IMR-90 (cell line): Measurements from ENCODE around the gene TAF1A. TPM values are rescaled to one million over a fixed set of nuclear protein-coding genes. Genes with fewer than 3 reads are reported as not detected.

ENCODE experiments used
- ATAC-seq: fragments of 200-7000 bp; cut with Tn5 transposase; 2 replicates; pipeline ENCODE4 v1.9.1; 2020; ENCODE audit warnings: low read depth, mild to moderate bottlenecking, moderate library complexity
- BruUV-seq: library from RNA; stranded (reverse); fragments of 400-500 nt; replicated peaks from 2 replicates; lab custom pipeline; 2021; lab: Mats Ljungman, UMichigan
- CTCF ChIA-PET: fragments of 300-600 bp; formaldehyde crosslinking; extraction: SDS; loops from one replicate; lab custom pipeline; 2021; ENCODE audit warnings: antibody characterized with exemption; lab: Yijun Ruan, JAX
- POLR2A ChIA-PET: fragments of 300-600 bp; sonication (Branson Sonifier 250); formaldehyde crosslinking; loops from one replicate; lab custom pipeline; 2022; ENCODE audit warnings: antibody characterized with exemption; ENCODE audit not compliant: unreplicated experiment; lab: Charles Lee
- DNase-seq: peaks from one replicate; pipeline ENCODE4 v3.0.0; 2013
- H2AFZ ChIP-seq: replicated peaks from 2 replicates; pipeline ENCODE3; 2013; ENCODE audit warnings: low read length, mild to moderate bottlenecking; ENCODE audit not compliant: poor library complexity
- H2AK5ac ChIP-seq: 2 replicates; pipeline ENCODE4 v1.6.1; 2013; ENCODE audit warnings: low read depth, low read length, inconsistent platforms
- H2AK9ac ChIP-seq: replicated peaks from 2 replicates; pipeline ENCODE3; 2013; ENCODE audit warnings: mild to moderate bottlenecking, low read depth, low read length, moderate library complexity; ENCODE audit not compliant: poor library complexity
- H2BK120ac ChIP-seq: 2 replicates; pipeline ENCODE4 v1.6.1; 2013; ENCODE audit warnings: low read depth, low read length, inconsistent platforms
- H2BK15ac ChIP-seq: 3 replicates; pipeline ENCODE4 v1.6.1; 2013; ENCODE audit warnings: low read depth, low read length, inconsistent platforms
- H2BK20ac ChIP-seq: 2 replicates; pipeline ENCODE4 v1.6.1; 2013; ENCODE audit warnings: low read depth, mild to moderate bottlenecking, inconsistent platforms, low read length, moderate library complexity
- H2BK5ac ChIP-seq: 2 replicates; pipeline ENCODE4 v1.6.1; 2013; ENCODE audit warnings: mild to moderate bottlenecking, low read depth, low read length, inconsistent platforms; ENCODE audit not compliant: poor library complexity, severe bottlenecking
- H3K14ac ChIP-seq: replicated peaks from 2 replicates; pipeline ENCODE4 v1.6.1; 2013; ENCODE audit warnings: low read depth, low read length, inconsistent platforms
- H3K18ac ChIP-seq: 2 replicates; pipeline ENCODE4 v1.6.1; 2013; ENCODE audit warnings: low read depth, low read length, control low read depth
- H3K23ac ChIP-seq: 2 replicates; pipeline ENCODE4 v1.6.1; 2013; ENCODE audit warnings: low read depth, low read length, inconsistent platforms
- H3K27ac ChIP-seq: 2 replicates; pipeline ENCODE4 v1.5.1; 2013; ENCODE audit warnings: mild to moderate bottlenecking, control low read depth, low read length; ENCODE audit not compliant: insufficient read depth
- H3K27me3 ChIP-seq: 2 replicates; pipeline ENCODE4 v1.6.1; 2013; ENCODE audit warnings: low read length; ENCODE audit not compliant: control insufficient read depth, insufficient read depth
- H3K36me3 ChIP-seq: 2 replicates; pipeline ENCODE4 v1.6.1; 2013; ENCODE audit warnings: low read length, mixed read lengths; ENCODE audit not compliant: control insufficient read depth, insufficient read depth
- H3K4ac ChIP-seq: 2 replicates; pipeline ENCODE4 v1.6.1; 2013; ENCODE audit warnings: low read depth, low read length, inconsistent platforms
- H3K4me1 ChIP-seq: 2 replicates; pipeline ENCODE4 v1.6.1; 2013; ENCODE audit warnings: low read length, mixed read lengths; ENCODE audit not compliant: control insufficient read depth, insufficient read depth
- H3K4me2 ChIP-seq: 2 replicates; pipeline ENCODE4 v1.6.1; 2013; ENCODE audit warnings: low read depth, mild to moderate bottlenecking, control low read depth, low read length, moderate library complexity
- H3K4me3 ChIP-seq: 2 replicates; pipeline ENCODE4 v1.5.1; 2013; ENCODE audit warnings: low read depth, mild to moderate bottlenecking, control low read depth, low read length, moderate library complexity; ENCODE audit not compliant: insufficient read depth
- H3K56ac ChIP-seq: 2 replicates; pipeline ENCODE4 v1.6.1; 2013; ENCODE audit warnings: low read length, inconsistent platforms; ENCODE audit not compliant: insufficient read depth; ENCODE audit errors: extremely low read depth
- H3K79me1 ChIP-seq, 2 experiments: 2 replicates each; pipeline ENCODE4 v1.6.1; 2013; ENCODE audit warnings: low read length in 2 of 2, inconsistent platforms in 1 of 2, low read depth in 1 of 2
- H3K9ac ChIP-seq: 2 replicates; pipeline ENCODE4 v1.6.1; 2013; ENCODE audit warnings: low read depth, low read length, control low read depth
- H3K9me1 ChIP-seq: 2 replicates; pipeline ENCODE4 v1.6.1; 2013; ENCODE audit warnings: low read length, inconsistent platforms; ENCODE audit not compliant: insufficient read depth
- H3K9me3 ChIP-seq: 2 replicates; pipeline ENCODE4 v1.6.1; 2013; ENCODE audit warnings: low read length; ENCODE audit not compliant: control insufficient read depth, insufficient read depth
- H4K20me1 ChIP-seq: 2 replicates; pipeline ENCODE4 v1.6.1; 2013; ENCODE audit warnings: low read length, inconsistent platforms; ENCODE audit not compliant: insufficient read depth
- H4K5ac ChIP-seq: 2 replicates; pipeline ENCODE4 v1.6.1; 2013; ENCODE audit warnings: mild to moderate bottlenecking, low read depth, low read length, control low read depth
- H4K8ac ChIP-seq, 2 experiments: 2 replicates each; pipeline ENCODE4 v1.6.1; 2013; ENCODE audit warnings: low read depth in 2 of 2, low read length in 2 of 2, control low read depth in 1 of 2, inconsistent platforms in 1 of 2
- H4K91ac ChIP-seq: 2 replicates; pipeline ENCODE4 v1.6.1; 2013; ENCODE audit warnings: low read depth, low read length, inconsistent platforms; ENCODE audit not compliant: insufficient read depth
- BHLHE40 ChIP-seq: fragments of 150-350 bp; IDR thresholded peaks from 2 replicates; pipeline ENCODE4 v1.6.1; 2016; ENCODE audit warnings: mild to moderate bottlenecking, low read depth, low read length
- CHD1 ChIP-seq: IDR thresholded peaks from 2 replicates; pipeline ENCODE4 v1.6.1; 2012; ENCODE audit warnings: low read depth, low read length, improper control_type of control experiment
- CTCF ChIP-seq: conservative IDR thresholded peaks from 2 replicates; pipeline ENCODE4 v1.5.1; 2012; ENCODE audit warnings: mild to moderate bottlenecking, low read depth, low read length, improper control_type of control experiment
- MAZ ChIP-seq: IDR thresholded peaks from 2 replicates; pipeline ENCODE4 v1.6.1; 2012; ENCODE audit warnings: low read depth, mild to moderate bottlenecking, low read length, improper control_type of control experiment, moderate library complexity, borderline replicate concordance
- RCOR1 ChIP-seq: IDR thresholded peaks from 2 replicates; pipeline ENCODE4 v1.6.1; 2012; ENCODE audit warnings: mild to moderate bottlenecking, low read length, improper control_type of control experiment; ENCODE audit not compliant: insufficient replicate concordance
- RFX5 ChIP-seq: IDR thresholded peaks from 2 replicates; pipeline ENCODE4 v1.8.0; 2012; ENCODE audit warnings: low read depth, mild to moderate bottlenecking, low read length, moderate library complexity
- USF2 ChIP-seq: fragments of 150-350 bp; IDR thresholded peaks from 2 replicates; pipeline ENCODE4 v1.6.1; 2017; ENCODE audit warnings: mild to moderate bottlenecking, antibody characterized with exemption, low read length, low read depth
- WGBS, 2 experiments: methylation state at CpG; one replicate each; pipeline versions ENCODE4 v1.1.5 to v1.1.7; 2013; ENCODE audit warnings: missing lambda C conversion rate in 2 of 2; ENCODE audit not compliant: insufficient read length in 1 of 2; ENCODE audit errors: extremely low coverage in 2 of 2; 5-methylcytosine and 5-hydroxymethylcytosine counted together
- dilution Hi-C: fragments of 300-500 bp; cut with HindIII; formaldehyde crosslinking; loops from one replicate; pipeline ENCODE4 v1.14.3; 2018; ENCODE audit warnings: low sequenced_read_pairs; ENCODE audit not compliant: unreplicated experiment
- in situ Hi-C: fragments of 300-500 bp; cut with MboI; formaldehyde crosslinking; loops from 3 replicates; pipeline ENCODE4 v1.14.3; 2019; ENCODE audit warnings: low sequenced_read_pairs, inconsistent platforms, mixed read lengths
- intact Hi-C: fragments of 100-400 bp; cut with micrococcal nuclease; formaldehyde crosslinking; loops from 2 replicates; pipeline ENCODE4 v1.10.0; 2022
- polyA plus RNA-seq, 3 experiments: library from polyadenylated mRNA; depleted of rRNA; stranded (reverse); fragments of >200 nt; gene quantifications; 2 replicates each; pipeline ENCODE4 v1.2.3, GENCODE V29; 2012; ENCODE audit warnings: low replicate concordance in 1 of 3
- total RNA-seq: library from RNA; depleted of rRNA; stranded (reverse); fragments of >200 nt; gene quantifications from 2 replicates; pipeline ENCODE4 v1.2.3, GENCODE V29; 2012

TAF1A gene
- total and polyA plus RNA-seq, 2 of the 4 experiments (the other 2 are of a cell fraction): 3.8 to 5.4 TPM

GRCh38 chr1:222529181-222529580 is 60.6 kb downstream of the TAF1A start:
- POLR2A ChIA-PET: interaction anchor here (0.6 to 0.7 kb wide), 3 partner anchors 32 to 720 kb away, joined by 3 to 18 read pairs (median 3); no protein-coding TSS in a partner anchor
- Histone ChIP-seq H2AK5ac (no peak overlapping the region), H4K91ac (no peak overlapping the region), H2BK120ac (no peak overlapping the region), H3K23ac (no peak overlapping the region), H3K56ac (no peak overlapping the region), H2BK15ac (no peak overlapping the region), H3K4ac (no peak overlapping the region), H4K8ac (no peak overlapping the region), H3K18ac (no peak overlapping the region), H3K4me1 (no peaks in the 10 kb centered on the region), H3K9ac (no peak overlapping the region), H3K36me3 (no peaks in the 10 kb centered on the region), H3K14ac (no peak overlapping the region), H4K5ac (no peak overlapping the region), H2BK5ac (no peak overlapping the region), H2AK9ac (no peak overlapping the region), H3K4me2 (no peak overlapping the region), H3K9me3 (no peaks in the 10 kb centered on the region), H2AFZ (no peak overlapping the region), H2BK20ac (no peak overlapping the region), H4K20me1 (no peaks in the 10 kb centered on the region), H3K27me3 (peaks cover 10% of the 10 kb centered on the region), H3K79me1 (no peaks in the 10 kb centered on the region), H3K9me1 (no peaks in the 10 kb centered on the region), H3K4me3 (no peak overlapping the region), H3K27ac (no peak overlapping the region)
- TF ChIP-seq BHLHE40 (no peak), RCOR1 (no peak), CTCF (no peak), USF2 (no peak), CHD1 (no peak), MAZ (no peak), RFX5 (no peak)
- ATAC-seq (no peak), DNase-seq (no peak)
- intact Hi-C loops (no loop called here), dilution Hi-C loops (no loop called here), in situ Hi-C loops (no loop called here)
- BruUV-seq: no TSS peak
- no CpG with 5 or more reads among the region's 3 CpGs for WGBS, 2 experiments
- CTCF ChIA-PET: interaction anchor here (1.7 kb wide), 1 partner anchor 17 kb away, joined by 4 read pairs; no protein-coding TSS in a partner anchor
